Common myeloid progenitor, CD34-positive (primary cell): ENCODE data around the gene TNFRSF14.

ENCODE experiments used
- CTCF ChIA-PET: fragments of 350-600 bp; sonication (Branson Sonifier 250); formaldehyde crosslinking; loops from one replicate; lab custom pipeline; 2021; ENCODE audit warnings: antibody characterized with exemption; lab: Charles Lee
- POLR2A ChIA-PET: fragments of 350-600 bp; sonication (Branson Sonifier 250); formaldehyde crosslinking; loops from one replicate; lab custom pipeline; 2021; ENCODE audit warnings: antibody characterized with exemption; lab: Charles Lee
- DNase-seq, 3 donors: peaks; one replicate each; pipeline versions ENCODE4 v3.0.0 to v3.0.0-alpha.2; 2013
- H3K27ac ChIP-seq, 2 experiments: 1 replicate in 1 of 2; 2 replicates in 1 of 2; pipeline ENCODE4 v1.7.0; 2013; ENCODE audit warnings: inconsistent platforms in 2 of 2, low read length in 2 of 2, mild to moderate bottlenecking in 2 of 2, low read depth in 1 of 2, moderate library complexity in 1 of 2; ENCODE audit not compliant: severe bottlenecking in 2 of 2, insufficient read depth in 1 of 2, poor library complexity in 1 of 2
- H3K27me3 ChIP-seq, 5 experiments: replicated peaks in 2 of 5; 1 replicate in 3 of 5; 2 replicates in 2 of 5; pipeline versions ENCODE4 v1.6.1 to v1.7.0; 2013; ENCODE audit warnings: low read length in 4 of 5, mild to moderate bottlenecking in 2 of 5, moderate library complexity in 2 of 5, inconsistent platforms in 1 of 5; ENCODE audit not compliant: insufficient read depth in 5 of 5, control insufficient read depth in 4 of 5
- H3K36me3 ChIP-seq, 4 experiments: 1 replicate in 2 of 4; 2 replicates in 2 of 4; pipeline versions ENCODE4 v1.6.1 to v1.7.0; 2013; ENCODE audit warnings: low read length in 3 of 4, control low read depth in 1 of 4, mild to moderate bottlenecking in 1 of 4; ENCODE audit not compliant: control insufficient read depth in 4 of 4, insufficient read depth in 4 of 4
- H3K4me1 ChIP-seq, 4 experiments: 1 replicate in 3 of 4; 2 replicates in 1 of 4; pipeline versions ENCODE4 v1.6.1 to v1.7.1; 2013; ENCODE audit warnings: low read length in 3 of 4, mild to moderate bottlenecking in 3 of 4, control low read depth in 1 of 4, inconsistent platforms in 1 of 4, moderate library complexity in 1 of 4; ENCODE audit not compliant: control insufficient read depth in 4 of 4, insufficient read depth in 4 of 4; ENCODE audit errors: control extremely low read depth in 1 of 4
- H3K4me3 ChIP-seq, 7 experiments: 1 replicate in 4 of 7; 2 replicates in 3 of 7; pipeline versions ENCODE4 v1.5.1 to v1.7.0; 2013; ENCODE audit warnings: mild to moderate bottlenecking in 7 of 7, low read length in 6 of 7, moderate library complexity in 6 of 7, inconsistent platforms in 2 of 7, low read depth in 2 of 7, control low read depth in 1 of 7; ENCODE audit not compliant: insufficient read depth in 4 of 7, control insufficient read depth in 1 of 7; ENCODE audit errors: extremely low read depth in 1 of 7
- H3K9me3 ChIP-seq, 5 experiments: 1 replicate in 4 of 5; 2 replicates in 1 of 5; pipeline versions ENCODE4 v1.6.1 to v1.7.1; 2013; ENCODE audit warnings: low read length in 4 of 5, mild to moderate bottlenecking in 2 of 5, inconsistent platforms in 1 of 5, low read depth in 1 of 5, moderate library complexity in 1 of 5; ENCODE audit not compliant: control insufficient read depth in 4 of 5, insufficient read depth in 2 of 5; ENCODE audit errors: control extremely low read depth in 1 of 5
- WGBS: methylation state at CpG from one replicate; pipeline ENCODE4 v1.1.5; 2013; ENCODE audit not compliant: insufficient coverage; 5-methylcytosine and 5-hydroxymethylcytosine counted together

TNFRSF14 gene

GRCh38 chr1:2559509-2560298 is 3.5 kb downstream of the TNFRSF14 start:
- H3K4me3 ChIP-seq = no peak overlapping the region
- no peak overlapping the region for H3K27ac ChIP-seq
- H3K4me1 ChIP-seq = peaks cover 0 to 40% (median 35%) of the 10 kb centered on the region in 4 experiments
- 93% methylated on average over 34 of the region's 35 CpGs for WGBS
- POLR2A ChIA-PET = interaction anchor here (2.0 to 2.9 kb wide), 2 partner anchors 18 to 26 kb away, joined by 5 to 8 read pairs; partner anchors contain the start of gene PRXL2B
- DNase-seq = no peak
- H3K36me3 ChIP-seq = peaks cover 2 to 48% (median 21%) of the 10 kb centered on the region in 4 experiments
- H3K9me3 ChIP-seq = no peaks in the 10 kb centered on the region
- CTCF ChIA-PET = interaction anchor here (2.8 to 3.4 kb wide), 2 partner anchors 18 to 24 kb away, joined by 9 to 27 read pairs; no protein-coding TSS in a partner anchor
- no peaks in the 10 kb centered on the region for H3K27me3 ChIP-seq

- no peak for DNase-seq
- peaks cover 2 to 48% (median 21%) of the 10 kb centered on the region in 4 experiments for H3K36me3 ChIP-seq
- POLR2A ChIA-PET = interaction anchor here (2.9 kb wide), 1 partner anchor 18 kb away, joined by 8 read pairs; no protein-coding TSS in a partner anchor
Observed at GRCh38 chr1:2560299-2561073, 4.3 kb downstream of the TNFRSF14 start.

GRCh38 chr1:2561446-2561845 is 5.3 kb downstream of the TNFRSF14 start:
- ChIA-PET CTCF (interaction anchor here (0.8 to 3.4 kb wide), 13 partner anchors 8 to 148 kb away, joined by 3 to 27 read pairs (median 6); no protein-coding TSS in a partner anchor), POLR2A (interaction anchor here (0.6 to 2.9 kb wide), 4 partner anchors 9 to 75 kb away, joined by 3 to 8 read pairs (median 3); no protein-coding TSS in a partner anchor)
- no peaks in the 10 kb centered on the region for H3K9me3 ChIP-seq
- peaks cover 2 to 48% (median 21%) of the 10 kb centered on the region in 4 experiments for H3K36me3 ChIP-seq
- H3K4me1 ChIP-seq = peaks cover 0 to 23% (median 17%) of the 10 kb centered on the region in 4 experiments
- no peak for DNase-seq
- no peak overlapping the region for H3K4me3 ChIP-seq
- no peaks in the 10 kb centered on the region for H3K27me3 ChIP-seq
- H3K27ac ChIP-seq = no peak overlapping the region
- 99% methylated on average over 11 of the region's 11 CpGs for WGBS

More at GRCh38 chr1:2560299-2561073, 4.3 kb downstream of the TNFRSF14 start:
- H3K9me3 ChIP-seq = no peaks in the 10 kb centered on the region
- WGBS = 99% methylated on average over 14 of the region's 15 CpGs
- no peak overlapping the region for H3K4me3 ChIP-seq
- CTCF ChIA-PET = interaction anchor here (1.3 to 3.4 kb wide), 10 partner anchors 9 to 36 kb away, joined by 3 to 27 read pairs (median 7); no protein-coding TSS in a partner anchor
- no peak overlapping the region for H3K27ac ChIP-seq
- H3K4me1 ChIP-seq = peaks cover 0 to 32% (median 27%) of the 10 kb centered on the region in 4 experiments
- H3K27me3 ChIP-seq = no peaks in the 10 kb centered on the region

GRCh38 chr1:2561898-2562895 is 6.0 kb downstream of the TNFRSF14 start:
- H3K4me3 ChIP-seq = no peak overlapping the region
- H3K36me3 ChIP-seq = peaks cover 2 to 48% (median 21%) of the 10 kb centered on the region in 4 experiments
- WGBS = 96% methylated on average over 20 of the region's 24 CpGs
- H3K27ac ChIP-seq = no peak overlapping the region
- no peaks in the 10 kb centered on the region for H3K27me3 ChIP-seq
- no peak for DNase-seq
- peaks cover 0 to 15% (median 10%) of the 10 kb centered on the region in 4 experiments for H3K4me1 ChIP-seq
- ChIA-PET CTCF (interaction anchor here (0.8 to 3.4 kb wide), 11 partner anchors 8 to 149 kb away, joined by 3 to 27 read pairs (median 7); no protein-coding TSS in a partner anchor), POLR2A (interaction anchor here (0.6 to 2.9 kb wide), 4 partner anchors 8 to 74 kb away, joined by 3 to 8 read pairs (median 3); no protein-coding TSS in a partner anchor)
- no peaks in the 10 kb centered on the region for H3K9me3 ChIP-seq

GRCh38 chr1:2563205-2563604 is 7.0 kb downstream of the TNFRSF14 start:
- no peak for DNase-seq
- WGBS = 97% methylated on average over 16 of the region's 18 CpGs
- H3K4me3 ChIP-seq = no peak overlapping the region
- H3K9me3 ChIP-seq = no peaks in the 10 kb centered on the region
- H3K36me3 ChIP-seq = peaks cover 2 to 48% (median 20%) of the 10 kb centered on the region in 4 experiments
- no peak overlapping the region for H3K27ac ChIP-seq
- ChIA-PET POLR2A (no interaction called here), CTCF (interaction anchor here (1.0 to 3.4 kb wide), 3 partner anchors 8 to 21 kb away, joined by 3 to 27 read pairs (median 10); no protein-coding TSS in a partner anchor)
- H3K27me3 ChIP-seq = no peaks in the 10 kb centered on the region
- H3K4me1 ChIP-seq = peaks cover 0 to 5% (median 1%) of the 10 kb centered on the region in 4 experiments
